SK-N-SH (cell line): ENCODE measurements around the gene GABRR1.

Experiments
- EP300 ChIP-seq, 2 experiments: IDR thresholded peaks; 2 replicates each; pipeline versions ENCODE4 v1.4.0 to v1.6.1; 2012; ENCODE audit warnings: borderline replicate concordance in 1 of 2, low read depth in 1 of 2, low read length in 1 of 2
- EZH2phosphoT487 ChIP-seq: fragments of 200-600 bp; sonication (generic); IDR thresholded peaks from 2 replicates; pipeline ENCODE4 v1.6.1; 2017; ENCODE audit warnings: low read depth, mixed run types, mild to moderate bottlenecking, antibody characterized with exemption, moderate library complexity, borderline replicate concordance
- FOXJ3 ChIP-seq: sonication (generic); formaldehyde crosslinking; IDR thresholded peaks from 2 replicates; pipeline ENCODE4 v1.5.1; 2020; ENCODE audit warnings: mild to moderate bottlenecking, missing genetic modification reagents
- JUND ChIP-seq: IDR thresholded peaks from 2 replicates; pipeline ENCODE4 v1.4.0; 2012
- NRF1 ChIP-seq: IDR thresholded peaks from 2 replicates; pipeline ENCODE4 v1.6.1; 2012; ENCODE audit warnings: low read depth, mild to moderate bottlenecking, low read length
- POLR2AphosphoS5 ChIP-seq: IDR thresholded peaks from 2 replicates; pipeline ENCODE4 v1.6.1; 2012; ENCODE audit warnings: low read depth, low read length
- RFX5 ChIP-seq: IDR thresholded peaks from 2 replicates; pipeline ENCODE4 v1.6.1; 2012; ENCODE audit warnings: mild to moderate bottlenecking, improper control_type of control experiment, low read length
- TAF1 ChIP-seq: IDR thresholded peaks from 2 replicates; pipeline ENCODE4 v1.6.1; 2012; ENCODE audit warnings: low read depth, mild to moderate bottlenecking, low read length, moderate library complexity, borderline replicate concordance
- YY1 ChIP-seq: IDR thresholded peaks from 2 replicates; pipeline ENCODE4 v1.4.0; 2012; ENCODE audit warnings: low read depth, mild to moderate bottlenecking
- TF ChIP-seq, protein P1 (sequence below): fragments of 200-600 bp; sonication (generic); IDR thresholded peaks from 2 replicates; pipeline ENCODE4 v1.6.1; 2017; ENCODE audit warnings: antibody characterized with exemption, mild to moderate bottlenecking, moderate library complexity
- TF ChIP-seq, protein P2 (sequence below): IDR thresholded peaks from 2 replicates; pipeline ENCODE4 v1.4.0; 2012; ENCODE audit warnings: low read depth
- TF ChIP-seq, protein P3 (sequence below): IDR thresholded peaks from 2 replicates; pipeline ENCODE4 v1.4.0; 2012; ENCODE audit warnings: low read depth, borderline replicate concordance
- TF ChIP-seq, protein P4 (sequence below): fragments of 150-350 bp; IDR thresholded peaks from 2 replicates; pipeline ENCODE4 v1.6.1; 2017; ENCODE audit warnings: antibody characterized with exemption, low read length, low read depth, borderline replicate concordance

DNA sequence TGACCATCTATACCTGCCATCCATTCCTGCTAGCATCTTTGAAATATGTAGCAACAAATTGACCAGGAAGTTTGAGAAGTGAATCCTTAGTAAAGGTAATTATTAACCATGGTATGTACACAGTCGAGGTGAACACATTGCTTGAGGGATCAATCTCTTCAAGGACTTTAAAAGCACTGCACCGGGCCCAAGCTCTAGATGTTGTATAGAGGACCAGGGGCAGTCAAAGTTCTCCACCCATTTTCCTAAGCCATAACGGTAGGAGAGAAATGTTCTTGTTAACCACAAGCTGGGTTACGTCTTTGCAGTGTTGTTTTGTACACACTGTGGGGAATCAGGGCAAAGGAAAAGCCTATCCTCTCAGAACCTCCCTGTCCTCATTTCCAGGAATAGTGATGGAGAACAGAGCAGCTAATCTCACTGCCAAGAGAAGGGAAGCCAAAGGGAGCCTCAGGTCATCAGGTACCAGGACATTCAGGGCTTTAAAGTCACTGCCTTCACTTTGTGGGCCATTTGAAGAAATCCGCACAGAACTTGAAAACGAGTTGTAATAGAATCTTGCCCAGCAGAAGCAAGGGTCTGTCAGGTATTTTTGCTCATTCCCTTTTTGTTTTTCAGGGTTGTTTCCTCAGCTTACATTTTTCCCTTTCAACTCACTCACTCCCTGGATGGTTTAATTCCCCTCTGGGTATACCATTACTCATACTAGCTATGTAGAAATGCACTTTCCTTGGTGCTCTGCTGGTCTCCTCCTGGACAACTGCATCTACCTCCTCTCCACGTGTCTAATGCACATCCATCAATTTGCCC lies 76.6 kb downstream of the GABRR1 start:
- TF ChIP-seq FOXJ3 (no peak), EZH2phosphoT487 (no peak), EP300 (IDR thresholded peaks at IDR 0.05; ENCODE audit: borderline replicate concordance in 1 of 2, low read depth in 1 of 2, low read length in 1 of 2) (no peak), NRF1 (no peak), RFX5 (no peak), YY1 (no peak), JUND (no peak), POLR2AphosphoS5 (no peak), TAF1 (no peak)
- TF ChIP-seq, protein P1, sequence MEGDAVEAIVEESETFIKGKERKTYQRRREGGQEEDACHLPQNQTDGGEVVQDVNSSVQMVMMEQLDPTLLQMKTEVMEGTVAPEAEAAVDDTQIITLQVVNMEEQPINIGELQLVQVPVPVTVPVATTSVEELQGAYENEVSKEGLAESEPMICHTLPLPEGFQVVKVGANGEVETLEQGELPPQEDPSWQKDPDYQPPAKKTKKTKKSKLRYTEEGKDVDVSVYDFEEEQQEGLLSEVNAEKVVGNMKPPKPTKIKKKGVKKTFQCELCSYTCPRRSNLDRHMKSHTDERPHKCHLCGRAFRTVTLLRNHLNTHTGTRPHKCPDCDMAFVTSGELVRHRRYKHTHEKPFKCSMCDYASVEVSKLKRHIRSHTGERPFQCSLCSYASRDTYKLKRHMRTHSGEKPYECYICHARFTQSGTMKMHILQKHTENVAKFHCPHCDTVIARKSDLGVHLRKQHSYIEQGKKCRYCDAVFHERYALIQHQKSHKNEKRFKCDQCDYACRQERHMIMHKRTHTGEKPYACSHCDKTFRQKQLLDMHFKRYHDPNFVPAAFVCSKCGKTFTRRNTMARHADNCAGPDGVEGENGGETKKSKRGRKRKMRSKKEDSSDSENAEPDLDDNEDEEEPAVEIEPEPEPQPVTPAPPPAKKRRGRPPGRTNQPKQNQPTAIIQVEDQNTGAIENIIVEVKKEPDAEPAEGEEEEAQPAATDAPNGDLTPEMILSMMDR: no peak
- TF ChIP-seq, protein P2, sequence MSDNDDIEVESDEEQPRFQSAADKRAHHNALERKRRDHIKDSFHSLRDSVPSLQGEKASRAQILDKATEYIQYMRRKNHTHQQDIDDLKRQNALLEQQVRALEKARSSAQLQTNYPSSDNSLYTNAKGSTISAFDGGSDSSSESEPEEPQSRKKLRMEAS: no peak
- TF ChIP-seq, protein P3, sequence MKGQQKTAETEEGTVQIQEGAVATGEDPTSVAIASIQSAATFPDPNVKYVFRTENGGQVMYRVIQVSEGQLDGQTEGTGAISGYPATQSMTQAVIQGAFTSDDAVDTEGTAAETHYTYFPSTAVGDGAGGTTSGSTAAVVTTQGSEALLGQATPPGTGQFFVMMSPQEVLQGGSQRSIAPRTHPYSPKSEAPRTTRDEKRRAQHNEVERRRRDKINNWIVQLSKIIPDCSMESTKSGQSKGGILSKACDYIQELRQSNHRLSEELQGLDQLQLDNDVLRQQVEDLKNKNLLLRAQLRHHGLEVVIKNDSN: no peak
- TF ChIP-seq, protein P4, sequence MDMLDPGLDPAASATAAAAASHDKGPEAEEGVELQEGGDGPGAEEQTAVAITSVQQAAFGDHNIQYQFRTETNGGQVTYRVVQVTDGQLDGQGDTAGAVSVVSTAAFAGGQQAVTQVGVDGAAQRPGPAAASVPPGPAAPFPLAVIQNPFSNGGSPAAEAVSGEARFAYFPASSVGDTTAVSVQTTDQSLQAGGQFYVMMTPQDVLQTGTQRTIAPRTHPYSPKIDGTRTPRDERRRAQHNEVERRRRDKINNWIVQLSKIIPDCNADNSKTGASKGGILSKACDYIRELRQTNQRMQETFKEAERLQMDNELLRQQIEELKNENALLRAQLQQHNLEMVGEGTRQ: no peak
